COR-L47 (cell line): Measurements from ENCODE around the gene SH3GLB1.

Source experiments
- DNase-seq: peaks from one replicate; lab custom pipeline; 2025; lab: John Stamatoyannopoulos, UW

SH3GLB1 gene

DNA sequence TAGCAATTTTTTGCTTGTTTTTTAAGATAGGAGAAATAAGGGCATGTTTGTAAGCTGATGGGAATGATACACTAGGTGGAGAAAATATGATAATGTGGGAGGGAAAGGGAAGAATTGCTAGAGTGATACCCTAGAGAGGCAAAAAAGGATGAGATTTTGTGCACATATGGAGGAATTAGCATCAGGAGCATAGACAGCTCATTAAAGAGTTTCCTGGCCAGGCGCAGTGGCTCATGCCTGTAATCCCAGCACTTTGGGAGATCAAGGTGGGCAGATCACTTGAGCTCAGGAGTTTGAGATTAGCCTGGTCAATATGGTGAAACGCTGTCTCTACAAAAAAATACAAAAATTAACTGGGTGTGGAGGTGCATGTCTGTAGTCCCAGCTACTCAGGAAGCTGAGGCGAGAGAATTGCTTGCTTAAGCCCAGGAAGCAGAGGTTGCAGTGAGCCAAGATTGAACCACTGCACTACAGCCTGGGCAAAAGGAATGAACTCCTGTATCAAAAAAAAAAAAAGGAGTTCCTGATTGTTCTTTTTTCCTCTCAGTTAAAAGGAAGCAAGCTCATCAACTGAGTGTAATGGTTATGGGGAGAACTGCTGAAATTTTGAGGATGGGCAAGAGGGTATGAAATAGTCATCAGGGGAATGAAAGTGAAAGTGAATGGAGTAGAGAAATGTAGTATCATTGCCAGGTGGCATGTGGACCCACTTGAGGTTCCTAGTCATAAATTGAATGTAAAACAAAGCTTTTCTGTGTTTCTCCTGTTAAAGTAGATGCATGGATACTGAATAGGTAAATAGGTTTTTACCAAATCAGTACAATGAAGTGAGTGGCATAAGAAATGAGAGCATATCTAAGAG, 35.5 kb downstream of the SH3GLB1 start:
- no peak for DNase-seq

- peak; percentile 1 for DNase-seq
Measured at GRCh38 chr1:86741947-86742572, 37.7 kb downstream of the SH3GLB1 start.

DNA sequence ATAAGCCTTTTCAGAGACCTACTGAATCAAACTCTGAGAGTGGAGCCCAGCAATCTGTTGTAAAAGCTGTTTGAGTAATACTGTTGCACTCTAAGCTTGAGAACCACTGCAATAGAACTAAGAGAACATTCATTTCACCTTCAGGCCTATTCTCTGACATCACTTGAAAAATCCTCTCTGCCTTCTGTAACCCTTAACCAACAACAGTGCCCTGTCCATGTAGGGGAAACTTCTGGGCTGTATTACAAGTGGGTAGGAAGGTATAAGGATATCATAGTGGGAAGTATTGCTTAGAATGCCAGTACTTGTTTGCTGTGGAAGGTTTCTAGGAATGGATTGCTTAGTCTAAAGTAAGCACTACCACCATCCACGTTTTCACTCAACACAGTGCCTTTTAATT, 42.9 kb downstream of the SH3GLB1 start:
- DNase-seq = no peak

DNA sequence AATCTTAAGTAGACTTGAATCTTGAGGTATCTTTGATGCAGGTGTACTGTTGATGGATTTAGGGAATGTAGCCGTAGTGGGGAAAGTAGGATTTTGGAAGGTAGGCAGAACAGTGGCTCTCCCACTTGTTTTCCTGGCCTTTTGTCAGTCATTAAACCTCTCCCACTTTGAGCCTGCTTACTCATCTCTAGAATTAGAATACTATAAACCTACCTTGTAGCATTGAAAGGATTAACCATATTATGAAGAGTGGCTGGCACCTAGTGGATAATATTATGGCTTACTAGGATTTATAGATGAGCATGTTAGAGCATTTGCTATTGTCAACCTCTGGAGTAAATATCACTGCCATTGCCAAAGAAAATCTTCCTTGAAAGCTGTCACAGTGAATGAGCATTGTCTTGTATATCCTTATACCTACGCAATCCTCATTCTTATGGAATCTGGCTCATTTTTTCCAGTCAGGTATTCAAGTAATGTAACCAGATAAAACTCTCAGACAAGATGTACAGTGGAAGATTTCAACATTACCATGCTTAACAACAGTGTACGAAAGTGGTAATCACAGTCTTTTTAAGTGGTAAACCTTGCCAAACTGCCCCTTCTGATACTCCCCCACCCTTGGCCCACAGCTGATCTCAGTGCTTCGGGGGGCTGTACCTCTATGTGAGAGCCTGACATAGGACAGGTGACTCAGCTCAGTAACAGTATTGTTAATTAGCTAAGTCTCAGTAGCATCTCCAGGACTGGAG, 44.4 kb downstream of the SH3GLB1 start:
- DNase-seq = no peak

DNA sequence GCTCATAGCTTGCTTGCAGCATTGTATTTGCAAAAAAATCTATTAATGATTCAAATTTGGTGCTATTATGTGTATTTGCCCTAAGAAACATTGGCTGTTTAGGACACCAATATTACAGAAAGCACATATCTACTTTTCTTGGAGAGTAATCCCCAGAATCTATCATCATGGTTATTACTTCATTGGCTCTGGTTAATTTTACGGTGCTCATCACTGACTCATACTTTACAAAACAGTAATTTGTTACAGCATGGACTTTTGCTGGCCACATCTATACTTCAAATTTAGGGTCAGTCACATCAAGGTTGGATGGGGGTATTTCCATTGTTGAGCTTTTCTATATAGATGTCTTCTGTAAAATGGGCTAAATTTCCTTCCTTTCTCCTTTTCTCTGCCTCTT, 45.7 kb downstream of the SH3GLB1 start:
- no peak for DNase-seq

- DNase-seq = no peak
Measured at GRCh38 chr1:86750530-86750929, 46.2 kb downstream of the SH3GLB1 start.

DNA sequence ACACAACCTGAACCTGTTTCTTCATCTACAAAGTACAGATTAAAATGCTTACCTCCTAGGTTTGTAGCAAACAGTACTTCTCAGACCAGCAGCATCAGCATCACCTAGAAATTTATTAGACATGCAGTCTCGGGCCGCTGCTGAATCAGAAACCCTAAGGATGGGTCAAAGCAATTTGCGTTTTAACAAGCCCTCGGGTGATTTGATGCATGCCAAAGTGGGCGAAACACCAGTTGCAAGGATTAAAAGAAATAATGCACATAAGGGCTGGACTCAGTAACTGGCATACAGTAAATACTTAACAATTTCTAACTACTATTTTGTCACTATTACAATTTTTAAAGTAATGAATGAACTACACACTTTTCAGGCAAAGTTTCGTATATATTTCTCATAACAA, 47.5 kb downstream of the SH3GLB1 start:
- no peak for DNase-seq

DNA sequence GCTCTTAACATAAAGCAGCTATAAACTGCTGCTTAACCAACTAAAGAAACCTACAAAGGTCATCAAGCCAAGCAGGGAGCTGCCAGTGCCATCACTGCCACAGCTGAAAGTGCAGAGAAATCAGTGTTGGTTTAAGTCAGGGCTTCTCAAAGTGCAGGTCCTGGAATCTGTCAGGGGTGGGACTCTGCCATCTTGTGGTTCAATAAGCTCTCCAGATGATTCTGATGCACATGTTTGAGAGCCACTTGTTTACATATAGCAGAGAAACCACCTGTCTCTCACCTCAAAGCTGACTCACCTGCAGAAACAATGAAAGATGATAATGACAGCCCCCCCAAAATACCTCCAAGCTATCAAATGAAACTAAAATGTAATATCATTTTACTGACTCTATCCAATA, 49.3 kb downstream of the SH3GLB1 start:
- peak; percentile 60 for DNase-seq

DNA sequence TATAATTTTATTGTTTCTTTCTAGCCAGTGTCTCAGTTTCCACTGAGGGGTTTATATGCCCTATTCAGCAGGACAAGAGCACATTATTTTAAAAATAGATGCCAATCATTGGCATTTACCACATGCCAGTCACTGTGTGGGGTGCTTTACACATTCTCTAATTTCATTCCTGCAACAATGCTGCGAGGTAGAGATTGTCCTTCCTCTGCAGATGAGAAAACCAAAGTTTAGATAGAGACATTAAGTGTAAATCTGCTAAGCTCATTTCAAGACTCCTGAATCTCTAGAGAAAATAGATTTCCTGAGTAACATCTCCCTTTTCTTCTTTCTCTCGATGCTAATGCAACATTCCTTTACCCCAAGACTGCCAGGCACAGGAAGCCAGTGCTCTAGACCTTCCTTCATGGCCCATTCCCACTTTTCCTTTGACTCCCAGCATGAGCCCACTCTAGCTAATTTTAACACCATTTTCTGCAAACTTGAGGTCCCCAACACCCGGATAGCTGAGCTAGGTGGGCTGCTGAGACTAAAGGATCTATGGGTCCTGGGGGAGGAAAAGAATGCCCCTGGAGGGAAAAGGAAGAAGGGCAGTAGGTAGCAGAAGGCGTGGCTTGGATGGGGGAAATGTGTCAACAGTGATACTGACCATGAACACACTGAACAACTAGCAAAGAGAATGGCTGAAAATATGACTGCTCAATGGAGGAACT, 50.0 kb downstream of the SH3GLB1 start:
- DNase-seq = no peak

- DNase-seq = peak; percentile 77
Measured at GRCh38 chr1:86756062-86756406, 51.7 kb downstream of the SH3GLB1 start.

DNA sequence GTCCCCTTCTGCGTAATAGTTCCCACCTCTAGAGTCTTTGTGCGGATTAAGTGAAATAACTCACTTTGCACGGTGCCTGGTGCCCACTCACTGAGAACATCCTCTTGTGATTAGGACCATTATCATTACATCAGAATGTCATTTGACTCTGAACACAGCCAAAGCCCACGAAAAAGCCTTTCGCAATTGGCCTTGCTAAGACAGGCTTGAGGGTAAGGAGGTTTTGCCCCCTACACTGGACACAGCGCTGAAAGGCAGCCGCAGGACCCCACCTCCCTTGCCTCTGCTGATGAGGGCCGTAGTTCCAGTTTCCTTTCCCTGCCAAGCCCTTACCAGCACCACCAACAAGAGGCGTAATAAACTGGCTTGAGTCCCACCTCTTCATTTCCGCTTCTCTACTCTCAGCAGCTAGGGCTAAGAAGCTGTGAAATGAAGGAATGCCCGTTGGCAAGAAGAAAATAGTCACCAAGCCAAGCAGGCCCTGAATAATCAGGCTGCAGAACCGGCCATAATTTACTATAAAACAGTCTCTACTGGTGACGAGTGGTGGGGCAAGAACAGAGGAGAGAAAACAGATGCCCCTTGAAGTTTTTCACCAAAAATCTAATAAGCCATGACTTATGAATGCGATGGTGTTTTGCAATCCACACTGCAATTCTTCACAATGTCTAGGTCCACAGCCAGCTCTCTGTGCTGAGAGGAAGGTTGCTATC, 53.1 kb downstream of the SH3GLB1 start:
- DNase-seq = no peak

- peak; percentile 78 for DNase-seq
Measured at GRCh38 chr1:86758570-86758969, 54.2 kb downstream of the SH3GLB1 start.

GRCh38 chr1:86760199-86760598, 55.8 kb downstream of the SH3GLB1 start:
- DNase-seq = no peak

GRCh38 chr1:86762336-86762735, 58.0 kb downstream of the SH3GLB1 start:
- no peak for DNase-seq

DNA sequence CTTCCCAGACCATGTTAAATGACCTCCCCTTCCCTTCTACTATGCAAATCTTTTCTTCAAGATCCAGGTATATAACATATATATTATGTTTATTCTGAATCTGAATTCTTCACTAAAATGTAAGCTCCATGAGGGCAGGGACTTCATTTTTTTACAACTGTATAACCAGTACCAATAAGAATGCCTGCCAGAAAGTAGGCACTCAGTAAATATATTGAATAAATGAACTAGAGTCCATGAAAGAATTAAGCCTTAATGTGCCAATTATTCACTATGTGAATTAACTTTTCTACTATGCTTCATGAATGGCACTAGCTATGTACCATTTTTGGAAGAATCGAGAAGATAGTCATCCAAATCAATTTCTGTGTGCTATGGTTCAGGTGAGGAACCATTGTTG, 60.1 kb downstream of the SH3GLB1 start:
- DNase-seq = no peak

GRCh38 chr1:86765073-86765472, 60.7 kb downstream of the SH3GLB1 start:
- no peak for DNase-seq

GRCh38 chr1:86765674-86766073, 61.3 kb downstream of the SH3GLB1 start:
- DNase-seq = no peak

GRCh38 chr1:86768554-86768953, 64.2 kb downstream of the SH3GLB1 start:
- DNase-seq = no peak

DNA sequence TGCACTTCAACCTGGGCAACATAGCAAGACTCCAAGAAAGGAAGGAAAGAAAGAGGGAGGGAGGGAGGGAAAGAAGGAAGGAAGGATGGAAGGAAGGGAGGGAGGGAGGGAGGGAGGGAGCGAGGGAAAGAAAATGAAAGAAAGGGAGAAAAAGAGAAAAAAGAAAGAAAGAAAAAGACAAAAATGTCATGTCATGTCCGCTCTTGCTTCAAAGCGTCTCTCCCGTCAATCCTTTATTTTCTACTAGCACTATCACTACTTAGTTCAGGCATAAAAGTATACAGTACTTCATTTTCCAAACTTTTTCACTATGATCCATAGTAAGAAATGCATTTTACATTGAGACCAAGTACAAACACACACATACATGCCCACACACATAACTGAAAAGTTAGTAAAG, 64.7 kb downstream of the SH3GLB1 start:
- no peak for DNase-seq

DNA sequence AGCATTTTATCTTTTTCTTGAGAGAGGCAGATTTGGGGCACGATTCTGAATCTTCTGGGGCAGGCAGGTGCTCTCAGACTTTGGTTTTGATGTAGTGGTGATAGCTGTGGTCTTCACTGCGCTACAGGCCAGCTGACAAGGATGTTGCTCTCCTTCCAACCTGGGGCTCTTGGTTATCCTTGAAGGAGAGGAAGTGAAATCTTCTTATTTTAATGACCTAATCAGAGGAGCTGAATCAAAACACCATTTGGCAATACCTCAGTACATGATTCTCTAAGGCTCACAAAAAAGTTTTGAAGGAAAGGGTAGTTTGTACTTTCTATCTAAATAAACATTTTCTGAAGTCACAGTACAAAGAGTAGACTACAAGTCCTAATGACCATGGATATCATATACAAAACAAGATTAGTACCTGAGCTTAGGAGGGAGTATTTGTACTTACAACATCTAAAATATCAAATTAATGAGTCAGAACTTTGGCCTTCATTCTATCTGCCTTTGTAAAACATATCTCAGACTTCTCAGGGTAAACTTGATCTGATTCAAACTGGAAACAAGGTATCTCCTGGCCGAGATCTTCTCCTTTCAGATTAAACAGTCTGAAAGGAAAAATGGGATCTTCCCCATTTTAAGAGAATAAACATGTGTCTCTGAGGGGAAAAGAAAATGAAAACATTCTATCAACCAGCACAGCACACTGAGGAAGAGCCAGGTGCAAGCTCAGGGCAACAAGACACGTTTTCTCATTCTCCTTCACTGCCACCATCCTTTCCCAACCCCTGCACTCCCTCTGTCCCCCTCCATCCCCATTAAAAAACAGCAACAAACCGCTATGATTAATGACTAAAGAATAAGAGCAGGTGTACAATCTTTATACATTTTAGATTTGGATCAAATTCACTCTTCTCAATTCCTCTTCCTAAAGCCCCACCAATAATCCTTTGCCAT, 69.2 kb downstream of the SH3GLB1 start:
- DNase-seq = no peak
